Measurements from ENCODE around the gene TET2. TPM values are rescaled to one million over a fixed set of nuclear protein-coding genes. Genes with fewer than 3 reads are reported as not detected.

Gene TET2
- total and polyA plus RNA-seq, 4 donors, result 14.0 to 32.9 (median 23.4) TPM

DNA sequence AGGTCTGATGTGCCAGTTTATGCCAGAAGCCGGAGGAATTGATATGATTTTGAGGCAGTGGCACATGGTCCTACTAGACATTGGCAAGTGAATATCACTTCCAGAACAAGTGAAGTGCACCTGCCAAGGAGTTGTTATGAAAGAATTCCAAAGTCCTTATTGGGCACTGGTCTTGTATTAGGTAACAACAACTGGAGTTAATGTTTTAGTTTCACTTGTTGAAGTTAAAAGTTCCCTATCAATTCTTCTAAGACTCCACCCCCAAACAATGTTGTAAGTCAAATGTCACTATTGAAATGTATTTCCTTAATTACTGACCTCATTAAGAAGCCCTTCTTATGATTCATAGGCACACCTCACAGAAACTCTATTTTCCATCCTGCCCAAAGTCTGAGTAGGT is 3.1 kb downstream of the TET2 start:
- Histone ChIP-seq H3K36me3 (ENCODE audit: control insufficient read depth, insufficient read depth, low read length) (peaks cover 2% of the 10 kb centered on the region), H3K27ac (ENCODE audit: low read depth, low read length) (no peak overlapping the region), H3K27me3 (ENCODE audit: control insufficient read depth, insufficient read depth, low read length) (no peaks in the 10 kb centered on the region), H3K9me3 (ENCODE audit: control insufficient read depth, insufficient read depth, low read length) (no peaks in the 10 kb centered on the region), H3K4me3 (ENCODE audit: low read depth, low read length) (no peak overlapping the region), H3K4me1 (ENCODE audit: control insufficient read depth, insufficient read depth, low read length) (peaks cover 9% of the 10 kb centered on the region)
- no CpG with 5 or more reads among the region's 1 CpG for WGBS (ENCODE audit: insufficient coverage)
- DNase-seq (ENCODE audit: low read depth in 4 of 6, low spot score in 6 of 6), result no peak

DNA sequence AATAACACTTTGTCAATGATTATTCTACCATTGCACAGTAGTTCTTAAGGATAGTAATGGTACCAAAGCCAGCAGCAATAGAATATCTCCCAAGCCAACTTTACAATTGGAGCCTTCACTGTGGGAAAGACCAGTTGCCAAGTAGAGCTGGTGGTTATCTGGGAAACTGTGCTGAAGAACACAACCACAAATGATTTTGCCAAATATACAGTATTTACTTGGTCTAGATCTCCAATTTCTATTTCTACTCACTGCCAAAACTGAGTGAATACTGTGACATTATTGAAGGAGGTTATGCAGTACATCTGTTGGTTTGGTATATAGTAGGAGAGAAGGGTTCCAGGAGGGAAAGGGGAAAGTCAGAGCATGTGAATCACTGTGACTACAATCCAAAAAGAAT is 3.8 kb downstream of the TET2 start:
- no peak overlapping the region for H3K4me3 ChIP-seq (ENCODE audit: low read depth, low read length)
- DNase-seq (ENCODE audit: low read depth in 4 of 6, low spot score in 6 of 6), result peak in 1 of 6 donors; percentile 68

DNA sequence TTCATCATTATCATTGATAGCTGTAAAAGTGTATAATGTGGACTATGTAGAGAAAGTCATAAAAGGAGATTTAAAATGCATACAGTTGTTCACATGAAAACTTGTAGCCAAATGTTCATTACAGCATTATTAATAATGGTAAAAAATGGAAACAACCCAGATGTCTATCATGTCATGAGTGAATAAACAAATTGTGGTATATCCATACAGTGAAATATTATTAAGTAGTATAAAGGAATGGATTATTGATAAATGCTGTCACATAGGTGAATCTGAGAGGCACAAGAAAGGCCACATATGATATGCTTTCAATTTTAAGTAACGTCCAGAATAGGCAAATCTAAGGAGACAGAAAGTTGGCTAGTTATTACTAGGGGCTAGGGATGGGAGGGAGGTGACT is 7.1 kb downstream of the TET2 start:
- H3K9me3 ChIP-seq (ENCODE audit: control insufficient read depth, insufficient read depth, low read length), result no peaks in the 10 kb centered on the region
- no peak overlapping the region for H3K4me3 ChIP-seq (ENCODE audit: low read depth, low read length)
- no peak for DNase-seq (ENCODE audit: low read depth in 4 of 6, low spot score in 6 of 6)
- no peak overlapping the region for H3K27ac ChIP-seq (ENCODE audit: low read depth, low read length)
- H3K4me1 ChIP-seq (ENCODE audit: control insufficient read depth, insufficient read depth, low read length), result peaks cover 3% of the 10 kb centered on the region
- WGBS (ENCODE audit: insufficient coverage), result 80% methylated on average over 1 of the region's 1 CpG
- H3K27me3 ChIP-seq (ENCODE audit: control insufficient read depth, insufficient read depth, low read length), result no peaks in the 10 kb centered on the region
- H3K36me3 ChIP-seq (ENCODE audit: control insufficient read depth, insufficient read depth, low read length), result peaks cover 2% of the 10 kb centered on the region

More for the DNA sequence above, 3.8 kb downstream of the TET2 start:
- H3K27me3 ChIP-seq (ENCODE audit: control insufficient read depth, insufficient read depth, low read length), result no peaks in the 10 kb centered on the region
- peaks cover 9% of the 10 kb centered on the region for H3K4me1 ChIP-seq (ENCODE audit: control insufficient read depth, insufficient read depth, low read length)
- no peaks in the 10 kb centered on the region for H3K9me3 ChIP-seq (ENCODE audit: control insufficient read depth, insufficient read depth, low read length)
- peaks cover 2% of the 10 kb centered on the region for H3K36me3 ChIP-seq (ENCODE audit: control insufficient read depth, insufficient read depth, low read length)
- H3K27ac ChIP-seq (ENCODE audit: low read depth, low read length), result no peak overlapping the region

DNA sequence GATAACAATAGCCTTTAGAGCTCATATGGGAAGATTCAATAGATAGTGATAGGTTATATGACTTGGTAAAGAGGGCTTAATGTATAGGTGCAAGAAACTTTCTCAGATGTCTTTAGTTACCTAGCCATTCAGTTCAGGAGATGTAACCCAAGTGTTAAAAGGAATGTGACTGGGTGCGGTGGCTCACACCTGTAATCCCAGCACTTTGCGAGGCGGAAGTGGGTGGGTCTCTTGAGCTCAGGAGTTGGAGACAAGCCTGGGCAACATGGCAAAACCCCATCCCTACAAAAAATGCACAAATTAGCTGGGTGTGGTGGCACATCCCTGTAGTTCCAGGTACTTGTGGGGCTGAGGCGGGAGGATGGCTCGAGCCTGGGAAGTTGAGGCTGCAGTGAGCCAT is 7.9 kb downstream of the TET2 start:
- no peak overlapping the region for H3K27ac ChIP-seq (ENCODE audit: low read depth, low read length)
- WGBS (ENCODE audit: insufficient coverage), result 100% methylated on average over 2 of the region's 5 CpGs
- H3K4me3 ChIP-seq (ENCODE audit: low read depth, low read length), result no peak overlapping the region
- DNase-seq (ENCODE audit: low read depth in 4 of 6, low spot score in 6 of 6), result no peak
- peaks cover 3% of the 10 kb centered on the region for H3K4me1 ChIP-seq (ENCODE audit: control insufficient read depth, insufficient read depth, low read length)
- peaks cover 2% of the 10 kb centered on the region for H3K36me3 ChIP-seq (ENCODE audit: control insufficient read depth, insufficient read depth, low read length)
- H3K9me3 ChIP-seq (ENCODE audit: control insufficient read depth, insufficient read depth, low read length), result no peaks in the 10 kb centered on the region
- H3K27me3 ChIP-seq (ENCODE audit: control insufficient read depth, insufficient read depth, low read length), result no peaks in the 10 kb centered on the region

DNA sequence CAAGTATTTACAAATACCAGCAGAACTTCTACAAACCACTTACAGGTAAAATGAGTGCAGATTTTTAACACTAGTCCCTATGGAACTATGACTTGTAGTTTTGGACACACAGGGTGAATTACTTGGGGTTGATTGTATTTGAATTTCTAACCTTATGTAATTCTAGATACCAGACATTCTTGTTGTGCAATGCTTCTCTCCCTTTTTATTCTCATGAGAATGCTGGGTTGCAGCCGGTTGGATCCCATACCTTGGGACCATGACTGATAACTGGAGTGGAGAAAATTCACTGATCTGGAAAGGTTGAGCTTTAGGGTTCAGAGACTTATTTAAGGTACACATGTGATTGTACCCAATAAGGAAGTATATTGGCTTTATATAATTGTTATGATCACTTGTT is 8.8 kb downstream of the TET2 start:
- Histone ChIP-seq H3K27me3 (ENCODE audit: control insufficient read depth, insufficient read depth, low read length) (no peaks in the 10 kb centered on the region), H3K4me3 (ENCODE audit: low read depth, low read length) (no peak overlapping the region), H3K27ac (ENCODE audit: low read depth, low read length) (no peak overlapping the region), H3K4me1 (ENCODE audit: control insufficient read depth, insufficient read depth, low read length) (peaks cover 3% of the 10 kb centered on the region), H3K36me3 (ENCODE audit: control insufficient read depth, insufficient read depth, low read length) (peaks cover 2% of the 10 kb centered on the region), H3K9me3 (ENCODE audit: control insufficient read depth, insufficient read depth, low read length) (no peaks in the 10 kb centered on the region)
- no peak for DNase-seq (ENCODE audit: low read depth in 4 of 6, low spot score in 6 of 6)
- WGBS (ENCODE audit: insufficient coverage), result no CpG with 5 or more reads among the region's 1 CpG

DNA sequence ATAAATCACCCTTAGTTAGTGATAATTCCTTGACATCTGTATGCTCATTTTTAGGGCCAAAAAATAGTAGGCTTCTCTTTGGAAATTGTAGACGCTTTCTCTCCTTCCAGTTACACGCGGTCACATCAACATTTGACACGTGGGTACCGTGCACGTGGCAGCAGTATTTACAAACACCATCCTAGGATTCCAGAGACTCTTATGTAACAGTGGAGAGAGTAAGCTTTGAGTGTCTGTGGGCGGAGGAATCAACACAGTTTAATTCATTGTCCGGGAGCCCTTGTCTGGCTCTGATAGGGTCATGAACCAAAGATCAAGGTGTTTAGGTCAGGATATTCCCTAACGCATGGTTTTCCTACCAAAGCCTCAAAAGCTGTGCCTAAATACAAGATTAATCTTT is 12.2 kb downstream of the TET2 start:
- no CpG with 5 or more reads among the region's 9 CpGs for WGBS (ENCODE audit: insufficient coverage)
- no peak for DNase-seq (ENCODE audit: low read depth in 4 of 6, low spot score in 6 of 6)

DNA sequence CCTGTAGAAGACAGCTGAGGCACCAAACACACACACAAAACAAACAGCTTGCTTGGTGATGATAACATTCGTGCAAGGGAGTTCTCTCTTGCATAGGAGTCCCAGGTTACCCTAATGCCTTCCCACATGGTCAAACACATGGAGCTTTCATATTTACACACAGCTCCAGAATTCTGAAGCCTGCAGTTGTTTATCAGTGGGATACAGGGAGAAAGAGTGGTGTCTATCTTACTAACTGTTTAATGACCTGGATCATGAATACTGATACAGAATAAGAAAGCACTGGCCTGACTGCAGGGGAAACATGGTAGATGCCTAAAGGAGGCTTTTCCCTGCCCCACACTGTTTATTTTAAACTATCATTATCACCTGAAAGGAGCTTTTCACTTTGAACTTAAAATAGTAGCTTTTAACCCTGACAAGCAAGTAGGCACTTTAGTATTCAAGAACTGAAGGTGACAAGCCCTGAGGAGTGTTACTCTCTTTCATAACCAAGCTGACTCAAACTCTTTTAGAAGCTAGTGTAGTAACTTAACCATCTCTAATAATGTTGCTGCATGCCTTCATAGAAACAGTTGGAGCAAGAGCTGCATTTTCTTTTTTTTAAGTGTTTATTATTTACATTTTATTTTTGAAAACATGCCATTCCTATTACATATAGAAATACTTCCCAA is 15.6 kb downstream of the TET2 start:
- Histone ChIP-seq H3K36me3 (ENCODE audit: control insufficient read depth, insufficient read depth, low read length) (no peaks in the 10 kb centered on the region), H3K4me1 (ENCODE audit: control insufficient read depth, insufficient read depth, low read length) (no peaks in the 10 kb centered on the region), H3K27ac (ENCODE audit: low read depth, low read length) (no peak overlapping the region), H3K27me3 (ENCODE audit: control insufficient read depth, insufficient read depth, low read length) (no peaks in the 10 kb centered on the region), H3K9me3 (ENCODE audit: control insufficient read depth, insufficient read depth, low read length) (no peaks in the 10 kb centered on the region), H3K4me3 (ENCODE audit: low read depth, low read length) (no peak overlapping the region)
- DNase-seq (ENCODE audit: low read depth in 4 of 6, low spot score in 6 of 6), result peak in 1 of 6 donors; percentile 27
- WGBS (ENCODE audit: insufficient coverage), result no CpG with 5 or more reads among the region's 1 CpG

More for the DNA sequence above, 12.2 kb downstream of the TET2 start:
- H3K9me3 ChIP-seq (ENCODE audit: control insufficient read depth, insufficient read depth, low read length), result no peaks in the 10 kb centered on the region
- no peak overlapping the region for H3K4me3 ChIP-seq (ENCODE audit: low read depth, low read length)
- H3K27me3 ChIP-seq (ENCODE audit: control insufficient read depth, insufficient read depth, low read length), result no peaks in the 10 kb centered on the region
- H3K4me1 ChIP-seq (ENCODE audit: control insufficient read depth, insufficient read depth, low read length), result no peaks in the 10 kb centered on the region
- peaks cover 2% of the 10 kb centered on the region for H3K36me3 ChIP-seq (ENCODE audit: control insufficient read depth, insufficient read depth, low read length)
- no peak overlapping the region for H3K27ac ChIP-seq (ENCODE audit: low read depth, low read length)

DNA sequence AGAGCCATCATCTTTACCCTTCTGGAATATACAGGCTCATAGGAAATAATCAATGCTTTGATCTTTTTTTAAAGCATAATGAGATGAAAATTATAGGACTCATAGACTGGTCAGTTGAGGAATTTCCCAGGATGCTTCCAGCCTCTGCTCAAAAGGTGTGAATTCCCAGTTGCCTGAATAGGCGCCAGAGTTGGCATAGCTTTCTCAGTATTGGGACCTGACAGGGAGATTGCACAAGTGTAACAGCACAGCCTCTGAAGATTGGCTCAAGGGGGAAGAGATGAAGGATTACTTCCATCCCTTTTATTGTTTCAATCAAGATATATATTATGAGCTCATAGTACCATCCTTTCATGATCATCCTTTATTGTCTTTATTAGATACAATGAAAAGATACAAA is 17.9 kb downstream of the TET2 start:
- Histone ChIP-seq H3K9me3 (ENCODE audit: control insufficient read depth, insufficient read depth, low read length) (no peaks in the 10 kb centered on the region), H3K36me3 (ENCODE audit: control insufficient read depth, insufficient read depth, low read length) (no peaks in the 10 kb centered on the region), H3K27me3 (ENCODE audit: control insufficient read depth, insufficient read depth, low read length) (no peaks in the 10 kb centered on the region), H3K4me1 (ENCODE audit: control insufficient read depth, insufficient read depth, low read length) (no peaks in the 10 kb centered on the region), H3K27ac (ENCODE audit: low read depth, low read length) (no peak overlapping the region), H3K4me3 (ENCODE audit: low read depth, low read length) (no peak overlapping the region)
- no peak for DNase-seq (ENCODE audit: low read depth in 4 of 6, low spot score in 6 of 6)
- 80% methylated on average over 1 of the region's 1 CpG for WGBS (ENCODE audit: insufficient coverage)

DNA sequence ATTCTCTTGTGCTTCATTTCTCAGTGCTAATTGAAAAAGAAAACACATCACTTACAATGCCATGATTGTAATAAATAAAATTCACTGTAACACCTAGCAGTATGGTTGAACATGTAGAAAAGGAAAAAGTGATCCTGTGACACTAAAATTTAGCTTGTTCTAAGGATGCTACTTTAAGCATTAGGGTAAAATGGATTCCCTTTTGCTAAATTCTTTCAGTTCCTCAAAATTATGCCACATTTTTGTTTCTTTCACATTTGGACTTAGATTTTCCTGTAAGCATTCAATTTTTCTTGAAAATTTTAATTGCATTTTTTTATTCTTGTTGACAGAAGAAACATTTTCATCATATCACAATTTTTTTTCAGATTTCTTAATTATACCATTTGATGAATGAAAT is 19.4 kb downstream of the TET2 start:
- Histone ChIP-seq H3K9me3 (ENCODE audit: control insufficient read depth, insufficient read depth, low read length) (no peaks in the 10 kb centered on the region), H3K4me1 (ENCODE audit: control insufficient read depth, insufficient read depth, low read length) (no peaks in the 10 kb centered on the region), H3K36me3 (ENCODE audit: control insufficient read depth, insufficient read depth, low read length) (no peaks in the 10 kb centered on the region), H3K4me3 (ENCODE audit: low read depth, low read length) (no peak overlapping the region), H3K27ac (ENCODE audit: low read depth, low read length) (no peak overlapping the region), H3K27me3 (ENCODE audit: control insufficient read depth, insufficient read depth, low read length) (no peaks in the 10 kb centered on the region)
- DNase-seq (ENCODE audit: low read depth in 4 of 6, low spot score in 6 of 6), result no peak

DNA sequence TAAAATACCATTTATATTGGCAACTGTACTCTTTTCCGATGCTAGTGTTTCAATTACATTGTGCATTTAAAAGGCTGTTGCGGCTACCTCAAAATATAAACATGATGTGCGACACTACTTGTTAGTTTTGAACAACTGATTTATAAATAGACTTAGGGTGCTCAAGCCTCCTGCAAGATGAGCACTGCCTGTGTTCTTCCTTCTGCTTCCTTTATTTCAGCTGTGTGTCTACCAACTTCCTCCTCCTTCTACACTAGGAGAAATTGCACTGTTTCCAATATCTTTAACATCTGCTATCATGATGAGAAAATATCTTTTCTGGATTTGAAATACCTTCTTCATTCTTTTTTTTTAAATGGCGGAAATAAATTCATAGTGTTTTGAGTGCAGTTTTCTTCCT is 24.0 kb downstream of the TET2 start:
- H3K27ac ChIP-seq (ENCODE audit: low read depth, low read length), result no peak overlapping the region
- DNase-seq (ENCODE audit: low read depth in 4 of 6, low spot score in 6 of 6), result no peak
- no peaks in the 10 kb centered on the region for H3K27me3 ChIP-seq (ENCODE audit: control insufficient read depth, insufficient read depth, low read length)
- no peaks in the 10 kb centered on the region for H3K9me3 ChIP-seq (ENCODE audit: control insufficient read depth, insufficient read depth, low read length)
- no CpG with 5 or more reads among the region's 4 CpGs for WGBS (ENCODE audit: insufficient coverage)
- no peaks in the 10 kb centered on the region for H3K36me3 ChIP-seq (ENCODE audit: control insufficient read depth, insufficient read depth, low read length)
- no peaks in the 10 kb centered on the region for H3K4me1 ChIP-seq (ENCODE audit: control insufficient read depth, insufficient read depth, low read length)
- H3K4me3 ChIP-seq (ENCODE audit: low read depth, low read length), result no peak overlapping the region
